VCaP (cell line): Measurements from ENCODE around the gene PI4K2A.
"Not testable (repeated sequence)": the region's sequence is repeated elsewhere in the genome, so short reads cannot be mapped to it uniquely, and the experiment has no call there.

Experiments
- H3K27ac ChIP-seq: fragments of 450-650 bp; 2 replicates; pipeline ENCODE4 v1.5.1; 2017
- CTCF ChIP-seq: fragments of 450-650 bp; conservative IDR thresholded peaks from 2 replicates; pipeline ENCODE4 v1.5.1; 2017; ENCODE audit warnings: mild to moderate bottlenecking, moderate library complexity

The PI4K2A gene

GRCh38 chr10:97679594-97679993, 39.1 kb downstream of the PI4K2A start:
- TF ChIP-seq CTCF: no peak
- no peak overlapping the region for H3K27ac ChIP-seq

- no peak for TF ChIP-seq CTCF
- H3K27ac ChIP-seq: no peak overlapping the region
Observed at GRCh38 chr10:97682042-97682441, 41.6 kb downstream of the PI4K2A start.

GRCh38 chr10:97683556-97684367, 43.3 kb downstream of the PI4K2A start:
- H3K27ac ChIP-seq: no peak overlapping the region
- TF ChIP-seq CTCF: no peak

- not testable (repeated sequence) for H3K27ac ChIP-seq
Observed at GRCh38 chr10:97684368-97684713, 43.9 kb downstream of the PI4K2A start.

- TF ChIP-seq CTCF: no peak
- no peak overlapping the region for H3K27ac ChIP-seq
Observed at GRCh38 chr10:97684866-97685394, 44.5 kb downstream of the PI4K2A start.

GRCh38 chr10:97685395-97685958, 45.0 kb downstream of the PI4K2A start:
- TF ChIP-seq CTCF: peak; percentile 29; the same call in 1 of the 2 replicates
- no peak overlapping the region for H3K27ac ChIP-seq

GRCh38 chr10:97686301-97686961, 46.0 kb downstream of the PI4K2A start:
- H3K27ac ChIP-seq: peak overlapping the region; percentile 65
- TF ChIP-seq CTCF: no peak
